PC-3 (cell line): Measurements from ENCODE around the gene SESN1. TPM values are rescaled to one million over a fixed set of nuclear protein-coding genes. Genes with fewer than 3 reads are reported as not detected.

ENCODE experiments used
- ATAC-seq: fragments of 200-7000 bp; cut with Tn5 transposase; 2 replicates; pipeline ENCODE4 v1.9.1; 2020; ENCODE audit warnings: mild to moderate bottlenecking, moderate library complexity
- BruUV-seq: library from RNA; stranded (reverse); fragments of 400-500 nt; replicated peaks from 2 replicates; lab custom pipeline; 2021; lab: Mats Ljungman, UMichigan
- CTCF ChIA-PET: fragments of 300-600 bp; sonication (Branson Sonifier 250); formaldehyde crosslinking; loops from one replicate; lab custom pipeline; 2022; ENCODE audit warnings: antibody characterized with exemption; lab: Charles Lee
- POLR2A ChIA-PET: fragments of 300-600 bp; sonication (Branson Sonifier 250); formaldehyde crosslinking; loops from one replicate; lab custom pipeline; 2022; ENCODE audit warnings: antibody characterized with exemption; ENCODE audit not compliant: unreplicated experiment; lab: Charles Lee
- DNase-seq: peaks from one replicate; pipeline ENCODE4 v3.0.0-alpha.2; 2015
- H2AFZ ChIP-seq: fragments of 300-600 bp; sonication (generic); 2 replicates; pipeline ENCODE4 v1.6.0; 2016; ENCODE audit warnings: antibody characterized with exemption, low read length
- H3F3A ChIP-seq: fragments of 300-600 bp; sonication (generic); one replicate; pipeline ENCODE4 v1.6.0; 2017; ENCODE audit warnings: antibody characterized with exemption, low read length, control low read depth, mild to moderate bottlenecking; ENCODE audit not compliant: unreplicated experiment
- H3K27ac ChIP-seq: fragments of 300-600 bp; sonication (generic); 2 replicates; pipeline ENCODE4 v1.5.1; 2016; ENCODE audit warnings: mild to moderate bottlenecking, low read length
- H3K27me3 ChIP-seq: fragments of 300-600 bp; sonication (generic); 2 replicates; pipeline ENCODE4 v1.6.1; 2016; ENCODE audit warnings: low read length, mixed read lengths
- H3K36me3 ChIP-seq: fragments of 300-600 bp; sonication (generic); 2 replicates; pipeline ENCODE4 v1.6.1; 2016; ENCODE audit warnings: low read depth, mixed run types, low read length, mixed read lengths
- H3K4me1 ChIP-seq: fragments of 300-600 bp; sonication (generic); 2 replicates; pipeline ENCODE4 v1.5.1; 2016; ENCODE audit warnings: low read length; ENCODE audit not compliant: insufficient read depth
- H3K4me2 ChIP-seq: fragments of 300-600 bp; sonication (generic); 2 replicates; pipeline ENCODE4 v1.6.0; 2016; ENCODE audit warnings: low read length
- H3K4me3 ChIP-seq: fragments of 300-600 bp; sonication (generic); 2 replicates; pipeline ENCODE4 v1.5.1; 2016; ENCODE audit warnings: mild to moderate bottlenecking, low read length, mixed read lengths
- H3K79me2 ChIP-seq: fragments of 300-600 bp; sonication (generic); 2 replicates; pipeline ENCODE4 v1.6.1; 2017; ENCODE audit warnings: low read length, mixed read lengths
- H3K9ac ChIP-seq: fragments of 300-600 bp; sonication (generic); 2 replicates; pipeline ENCODE4 v1.6.0; 2016; ENCODE audit warnings: mild to moderate bottlenecking, low read length
- H3K9me2 ChIP-seq: fragments of 300-600 bp; sonication (generic); replicated peaks from 2 replicates; pipeline ENCODE4 v1.6.1; 2016; ENCODE audit warnings: mixed run types, low read length, mixed read lengths
- H3K9me3 ChIP-seq: fragments of 300-600 bp; sonication (generic); 2 replicates; pipeline ENCODE4 v1.6.1; 2016; ENCODE audit warnings: low read length, mixed read lengths
- H4K20me1 ChIP-seq: fragments of 300-600 bp; sonication (generic); 2 replicates; pipeline ENCODE4 v1.6.1; 2016; ENCODE audit warnings: low read length, mixed read lengths
- EZH2 ChIP-seq: fragments of 300-600 bp; sonication (generic); IDR thresholded peaks from one replicate; pipeline ENCODE4 v1.6.1; 2017; ENCODE audit warnings: antibody characterized with exemption, mild to moderate bottlenecking, low read length; ENCODE audit not compliant: unreplicated experiment
- EZH2phosphoT487 ChIP-seq: fragments of 300-600 bp; sonication (generic); IDR thresholded peaks from 2 replicates; pipeline ENCODE4 v1.6.1; 2018; ENCODE audit warnings: mild to moderate bottlenecking, antibody characterized with exemption, low read length, borderline replicate concordance
- intact Hi-C: fragments of 100-400 bp; cut with micrococcal nuclease; formaldehyde crosslinking; loops from 2 replicates; pipeline ENCODE4 v1.9.0; 2023
- total RNA-seq: library from RNA; depleted of rRNA; stranded (reverse); fragments of >200 nt; gene quantifications from 2 replicates; pipeline ENCODE4 v1.2.3, GENCODE V29; 2014
- TF ChIP-seq, protein P1 (sequence below): fragments of 300-600 bp; sonication (generic); conservative IDR thresholded peaks from 2 replicates; pipeline ENCODE4 v1.5.1; 2017; ENCODE audit warnings: antibody characterized with exemption, low read depth, mild to moderate bottlenecking, low read length

The SESN1 gene
- total RNA-seq, 1 experiment from 2014 or later: 3.4 TPM

DNA sequence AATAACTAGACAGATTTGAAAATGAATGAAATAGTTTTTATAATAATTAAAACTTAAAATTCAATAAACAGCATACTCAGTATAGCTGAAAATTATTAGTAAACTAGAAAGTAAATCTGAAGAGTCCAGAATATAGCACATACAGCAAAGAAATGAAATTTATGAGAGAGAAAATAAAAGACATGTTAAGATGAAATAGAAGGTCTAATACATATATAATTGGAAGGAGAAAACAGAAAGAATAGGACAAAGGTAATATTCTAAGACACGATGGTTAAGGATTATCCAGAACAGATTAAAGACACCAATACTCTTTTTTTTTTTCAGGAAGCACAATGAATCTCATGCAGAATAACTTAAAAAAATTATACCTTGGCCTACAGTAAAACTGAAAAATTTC, 69.0 kb downstream of the SESN1 start:
- ChIA-PET POLR2A (no interaction called here), CTCF (interaction anchor here (0.6 kb wide), 1 partner anchor 465 kb away, joined by 4 read pairs; no protein-coding TSS in a partner anchor)
- Histone ChIP-seq H3K4me3 (no peak overlapping the region), H3K4me2 (no peak overlapping the region), H3K9ac (no peak overlapping the region), H4K20me1 (no peaks in the 10 kb centered on the region), H3K27ac (no peak overlapping the region), H3K4me1 (no peaks in the 10 kb centered on the region), H3K79me2 (no peaks in the 10 kb centered on the region), H3F3A (no peaks in the 10 kb centered on the region), H3K9me2 (no peaks in the 10 kb centered on the region), H3K9me3 (no peaks in the 10 kb centered on the region), H3K36me3 (no peaks in the 10 kb centered on the region), H2AFZ (no peak overlapping the region), H3K27me3 (no peaks in the 10 kb centered on the region)
- no peak for TF ChIP-seq EZH2
- TF ChIP-seq, protein P1, sequence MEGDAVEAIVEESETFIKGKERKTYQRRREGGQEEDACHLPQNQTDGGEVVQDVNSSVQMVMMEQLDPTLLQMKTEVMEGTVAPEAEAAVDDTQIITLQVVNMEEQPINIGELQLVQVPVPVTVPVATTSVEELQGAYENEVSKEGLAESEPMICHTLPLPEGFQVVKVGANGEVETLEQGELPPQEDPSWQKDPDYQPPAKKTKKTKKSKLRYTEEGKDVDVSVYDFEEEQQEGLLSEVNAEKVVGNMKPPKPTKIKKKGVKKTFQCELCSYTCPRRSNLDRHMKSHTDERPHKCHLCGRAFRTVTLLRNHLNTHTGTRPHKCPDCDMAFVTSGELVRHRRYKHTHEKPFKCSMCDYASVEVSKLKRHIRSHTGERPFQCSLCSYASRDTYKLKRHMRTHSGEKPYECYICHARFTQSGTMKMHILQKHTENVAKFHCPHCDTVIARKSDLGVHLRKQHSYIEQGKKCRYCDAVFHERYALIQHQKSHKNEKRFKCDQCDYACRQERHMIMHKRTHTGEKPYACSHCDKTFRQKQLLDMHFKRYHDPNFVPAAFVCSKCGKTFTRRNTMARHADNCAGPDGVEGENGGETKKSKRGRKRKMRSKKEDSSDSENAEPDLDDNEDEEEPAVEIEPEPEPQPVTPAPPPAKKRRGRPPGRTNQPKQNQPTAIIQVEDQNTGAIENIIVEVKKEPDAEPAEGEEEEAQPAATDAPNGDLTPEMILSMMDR: no peak
- TF ChIP-seq EZH2phosphoT487: no peak
- no peak for DNase-seq
- BruUV-seq: no TSS peak
- no peak for ATAC-seq
- intact Hi-C loops: no loop called here

DNA sequence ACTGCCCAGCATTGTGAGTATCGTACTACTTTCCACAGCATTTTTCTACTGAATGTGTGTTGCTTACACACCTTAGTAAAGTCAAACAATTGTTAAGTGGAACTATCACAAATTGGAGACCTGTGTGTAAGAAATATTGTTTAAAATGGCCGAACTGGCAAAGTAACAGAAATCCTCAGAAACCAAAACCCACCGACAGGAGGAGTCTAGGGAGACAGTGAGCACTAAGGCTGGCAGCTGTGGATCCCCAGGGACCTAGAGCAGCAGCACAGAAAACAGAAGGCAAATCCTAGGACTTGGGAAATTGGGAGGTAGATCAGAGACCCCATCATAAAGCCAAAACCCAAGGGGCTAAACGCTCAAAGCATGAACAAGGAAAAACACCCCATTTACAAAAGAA, 69.9 kb downstream of the SESN1 start:
- ChIA-PET CTCF (no interaction called here), POLR2A (no interaction called here)
- no peaks in the 10 kb centered on the region for H4K20me1 ChIP-seq
- DNase-seq (no peak), ATAC-seq (no peak)
- H3F3A ChIP-seq: no peaks in the 10 kb centered on the region
- H3K79me2 ChIP-seq: no peaks in the 10 kb centered on the region
- H3K27ac ChIP-seq: no peak overlapping the region
- no peaks in the 10 kb centered on the region for H3K9me3 ChIP-seq
- H3K4me3 ChIP-seq: no peak overlapping the region
- intact Hi-C loops: no loop called here
- H3K27me3 ChIP-seq: no peaks in the 10 kb centered on the region
- no peaks in the 10 kb centered on the region for H3K9me2 ChIP-seq
- no peaks in the 10 kb centered on the region for H3K36me3 ChIP-seq
- no peak for TF ChIP-seq EZH2phosphoT487
- no peak for TF ChIP-seq EZH2
- TF ChIP-seq, protein P1: no peak
- no peak overlapping the region for H3K4me2 ChIP-seq
- no peak overlapping the region for H3K9ac ChIP-seq
- H2AFZ ChIP-seq: no peak overlapping the region
- H3K4me1 ChIP-seq: no peaks in the 10 kb centered on the region
- BruUV-seq: no TSS peak

DNA sequence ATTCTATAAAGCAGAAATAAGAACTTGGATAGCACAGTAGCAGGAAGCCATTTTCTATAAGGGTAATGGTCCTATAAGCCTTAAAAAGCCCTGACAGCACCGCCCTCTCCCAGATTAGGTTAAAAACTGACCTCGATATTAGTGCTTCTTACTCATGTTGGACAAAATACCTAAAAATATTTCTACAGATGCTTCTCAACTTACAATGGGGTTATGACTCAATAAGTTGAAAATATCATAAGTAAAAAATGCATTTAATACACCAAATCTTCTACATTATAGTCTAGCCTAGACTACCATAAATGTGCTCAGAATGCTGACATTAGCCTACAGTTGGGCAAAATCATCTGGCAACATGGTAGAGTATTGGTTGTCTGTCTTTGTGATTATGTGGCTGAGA, 70.3 kb downstream of the SESN1 start:
- Histone ChIP-seq H3K79me2 (no peaks in the 10 kb centered on the region), H2AFZ (no peak overlapping the region), H3K4me2 (no peak overlapping the region), H3K9me2 (no peaks in the 10 kb centered on the region), H3K36me3 (no peaks in the 10 kb centered on the region), H3K9me3 (no peaks in the 10 kb centered on the region), H3F3A (no peaks in the 10 kb centered on the region), H3K27ac (no peak overlapping the region), H3K4me1 (no peaks in the 10 kb centered on the region), H3K4me3 (no peak overlapping the region), H3K9ac (no peak overlapping the region), H4K20me1 (no peaks in the 10 kb centered on the region), H3K27me3 (no peaks in the 10 kb centered on the region)
- ChIA-PET POLR2A (no interaction called here), CTCF (no interaction called here)
- intact Hi-C loops: no loop called here
- ATAC-seq (no peak), DNase-seq (no peak)
- TF ChIP-seq, protein P1: no peak
- TF ChIP-seq EZH2phosphoT487 (no peak), EZH2 (no peak)
- BruUV-seq: no TSS peak
